Left ventricle myocardium superior (tissue), 1 donor: ENCODE results near the gene TARBP2. TPM values are rescaled to one million over a fixed set of nuclear protein-coding genes. Genes with fewer than 3 reads are reported as not detected.

Source experiments
- ATAC-seq: fragments of 200-7000 bp; cut with Tn5 transposase; one replicate; pipeline ENCODE4 v1.9.1; 2020; ENCODE audit warnings: mild to moderate bottlenecking, moderate library complexity
- DNase-seq: peaks from one replicate; pipeline ENCODE4 v3.0.0-alpha.2; 2020
- intact Hi-C: fragments of 100-400 bp; cut with micrococcal nuclease; formaldehyde crosslinking; loops from one replicate; pipeline ENCODE4 v1.11.0; 2022
- total RNA-seq: library from RNA; stranded (reverse); fragmentation: NEBNext Ultra II Directional; extraction: Animal tissue kit (Norgen Biotek cat#: 25700); gene quantifications from one replicate; pipeline ENCODE4 v1.2.1, GENCODE V29; 2021
- donor health status: DM: no; HTN: yes; CAD: no; lungs with severe emphysema.

The TARBP2 gene
- total RNA-seq, 1 donor from 2014 or later: 10.1 TPM

DNA sequence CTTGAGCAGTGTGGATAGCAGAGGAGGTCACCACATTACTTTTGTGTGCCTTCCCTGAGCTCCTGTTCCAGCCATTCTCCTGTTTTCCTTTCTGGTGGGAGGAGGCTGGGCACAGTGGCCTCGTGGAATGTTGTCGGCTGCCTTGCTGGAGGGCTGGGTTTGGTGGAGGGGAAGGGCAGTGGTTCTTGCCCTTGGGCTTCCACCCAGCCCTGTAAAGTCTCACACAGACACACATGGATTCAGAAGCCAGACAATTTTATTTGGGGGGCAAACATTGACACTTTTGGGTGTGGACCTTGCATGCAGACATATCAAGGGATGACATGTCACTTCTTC is 5.3 kb downstream of the TARBP2 start:
- no peak for DNase-seq
- intact Hi-C loops: no loop called here
- ATAC-seq: no peak

DNA sequence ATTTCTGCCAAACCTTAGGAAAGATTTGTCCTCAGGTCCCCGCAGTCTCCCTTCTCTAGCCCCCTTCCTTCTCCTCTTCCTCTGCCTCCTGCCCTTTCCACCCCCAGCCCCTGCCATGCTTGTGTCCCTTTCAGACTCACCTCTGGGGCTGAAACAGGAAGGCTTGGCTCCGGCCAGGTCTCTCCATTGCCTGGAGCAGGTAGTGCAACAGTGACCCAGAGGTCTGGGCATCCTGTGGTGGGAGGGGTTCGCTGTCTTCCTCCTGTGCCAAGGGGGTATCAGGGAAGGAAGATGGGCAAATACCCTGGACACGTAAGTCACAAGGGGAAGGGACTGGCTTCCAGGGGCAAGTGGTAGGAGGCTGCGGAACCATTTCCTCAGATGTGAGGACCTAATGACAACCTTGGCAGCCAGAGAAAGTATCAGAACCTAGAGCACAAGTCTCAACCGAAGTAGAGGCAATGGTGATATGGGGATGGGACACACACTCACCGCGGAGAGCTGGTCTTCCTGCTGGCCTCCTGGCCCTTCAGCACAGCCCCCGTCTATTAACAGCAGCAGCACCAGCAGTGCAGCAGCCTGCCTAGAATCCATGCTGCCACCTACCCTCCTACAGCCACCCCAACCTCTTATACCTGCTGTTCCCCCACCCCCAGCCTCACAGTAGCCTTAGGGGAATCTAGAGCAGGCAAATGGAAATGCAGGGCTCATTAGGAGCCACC is 6.0 kb downstream of the TARBP2 start, which contains the start of gene NPFF:
TSS of gene NPFF (minus strand) at position 604 of the 722 bp plus-strand sequence. CDS start at position 594, 10 bp downstream.
- DNase-seq: no peak
- ATAC-seq: no peak
- intact Hi-C loops: no loop called here

DNA sequence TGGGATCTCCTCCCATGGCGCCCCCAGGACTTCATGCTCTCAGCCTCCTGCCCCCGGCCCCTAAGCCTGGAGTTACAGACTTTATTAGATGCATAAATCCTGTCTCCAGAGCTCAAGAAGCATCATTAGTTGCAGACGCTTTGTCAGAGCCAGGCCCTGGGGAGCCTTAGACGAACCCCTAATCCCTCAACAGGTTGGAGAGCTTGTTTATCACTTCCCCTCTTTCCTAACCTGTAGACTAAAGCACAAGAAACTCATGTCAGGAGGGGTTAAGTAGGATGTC is 6.5 kb downstream of the TARBP2 start:
- ATAC-seq (no peak), DNase-seq (no peak)
- intact Hi-C loops: no loop called here

DNA sequence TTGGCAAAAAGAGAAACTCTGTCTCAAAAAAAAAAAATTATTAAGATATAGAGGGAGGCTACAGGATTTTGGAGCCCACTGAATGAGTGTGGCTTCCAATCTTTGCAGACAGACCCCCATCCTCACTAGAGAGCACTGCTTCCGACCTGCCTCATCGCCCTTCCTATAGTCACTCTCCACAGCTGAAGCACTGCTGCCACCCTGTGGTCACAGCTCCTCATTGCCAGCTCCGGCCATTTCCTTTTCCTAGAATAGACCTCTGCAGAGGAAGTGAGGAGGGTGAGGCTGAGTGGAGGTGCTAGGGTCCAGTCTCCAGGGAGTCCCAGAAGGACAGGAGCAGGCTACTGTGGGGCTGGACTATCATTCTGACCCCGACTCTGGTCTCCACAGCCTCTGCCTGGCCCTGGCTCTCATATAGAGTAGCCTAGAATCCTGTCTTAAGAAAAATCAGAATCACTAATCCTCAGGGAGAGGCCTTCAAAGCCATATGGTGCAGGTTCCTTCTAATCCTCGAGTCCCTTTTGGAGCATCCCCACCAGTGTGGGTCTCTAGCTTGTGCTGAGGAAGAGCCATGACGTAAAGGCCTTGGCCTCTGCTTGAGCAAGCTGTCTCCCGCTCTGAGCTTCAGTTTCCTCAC is 7.6 kb downstream of the TARBP2 start:
- DNase-seq: peak; percentile 87
- peak; percentile 84 for ATAC-seq
- intact Hi-C loops: no loop called here

DNA sequence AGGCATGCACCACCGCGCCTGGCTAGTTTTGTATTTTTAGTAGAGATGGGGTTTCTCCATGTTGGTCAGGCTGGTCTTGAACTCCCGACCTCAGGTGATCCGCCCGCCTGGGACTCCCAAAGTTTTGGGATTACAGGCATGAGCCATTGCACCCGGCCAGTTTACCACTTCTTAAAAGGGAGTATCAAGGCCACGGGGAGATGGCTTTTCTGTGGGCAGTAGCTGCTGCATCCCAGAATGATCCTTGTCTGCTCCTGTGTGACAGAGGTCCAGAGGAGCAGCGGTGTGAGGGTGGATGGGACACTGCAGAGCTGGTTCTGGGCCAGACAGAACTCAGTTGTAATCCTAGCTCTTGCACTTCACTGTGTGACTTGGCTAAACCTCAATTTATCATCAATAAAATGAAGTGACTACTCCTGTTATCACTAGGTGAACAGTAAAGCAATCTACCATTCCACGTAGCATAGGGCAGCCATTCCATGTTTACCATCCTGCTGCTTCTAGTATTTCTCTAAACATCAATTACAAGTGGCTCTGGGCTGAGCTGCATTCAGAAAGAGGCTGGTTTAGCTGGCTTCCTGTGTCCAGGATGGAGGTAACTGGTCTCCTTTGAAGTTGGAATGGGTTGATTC is 9.2 kb downstream of the TARBP2 start:
- intact Hi-C loops: no loop called here
- ATAC-seq: no peak
- no peak for DNase-seq

DNA sequence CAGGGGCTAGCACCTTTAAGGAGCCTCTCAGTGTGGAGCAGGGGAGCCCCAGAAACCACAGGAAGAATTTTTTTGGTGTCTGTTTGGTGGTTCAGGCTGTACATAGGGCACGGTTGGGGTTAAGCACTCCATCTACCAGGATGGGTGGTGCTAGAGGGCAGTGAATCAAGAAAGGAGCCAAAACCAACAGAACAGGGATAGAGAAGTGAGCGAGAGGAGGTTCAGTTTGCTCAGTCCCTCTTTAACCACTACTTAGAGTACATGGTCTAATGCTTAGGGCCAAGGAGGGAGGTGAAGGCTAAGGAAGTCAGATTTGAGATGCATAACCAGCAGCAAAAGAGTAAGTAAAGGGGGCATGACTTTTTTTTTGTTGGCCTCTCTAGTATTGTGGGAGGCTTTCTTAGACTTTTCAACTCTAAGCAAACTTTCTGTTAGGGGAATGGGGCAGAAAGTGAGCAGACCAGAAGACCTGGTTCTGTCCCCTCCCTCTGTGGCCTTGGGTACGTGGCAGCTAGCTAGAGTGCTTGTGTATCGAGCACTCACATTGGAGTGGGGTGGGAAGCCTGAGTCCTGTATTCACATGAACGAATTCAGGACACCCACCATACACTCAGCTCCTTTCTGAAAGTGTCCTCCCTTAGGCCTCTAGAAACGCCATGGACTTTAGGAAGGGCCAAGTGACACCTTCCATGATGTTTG is 12.8 kb downstream of the TARBP2 start:
- intact Hi-C loops: no loop called here
- ATAC-seq (no peak), DNase-seq (no peak)

DNA sequence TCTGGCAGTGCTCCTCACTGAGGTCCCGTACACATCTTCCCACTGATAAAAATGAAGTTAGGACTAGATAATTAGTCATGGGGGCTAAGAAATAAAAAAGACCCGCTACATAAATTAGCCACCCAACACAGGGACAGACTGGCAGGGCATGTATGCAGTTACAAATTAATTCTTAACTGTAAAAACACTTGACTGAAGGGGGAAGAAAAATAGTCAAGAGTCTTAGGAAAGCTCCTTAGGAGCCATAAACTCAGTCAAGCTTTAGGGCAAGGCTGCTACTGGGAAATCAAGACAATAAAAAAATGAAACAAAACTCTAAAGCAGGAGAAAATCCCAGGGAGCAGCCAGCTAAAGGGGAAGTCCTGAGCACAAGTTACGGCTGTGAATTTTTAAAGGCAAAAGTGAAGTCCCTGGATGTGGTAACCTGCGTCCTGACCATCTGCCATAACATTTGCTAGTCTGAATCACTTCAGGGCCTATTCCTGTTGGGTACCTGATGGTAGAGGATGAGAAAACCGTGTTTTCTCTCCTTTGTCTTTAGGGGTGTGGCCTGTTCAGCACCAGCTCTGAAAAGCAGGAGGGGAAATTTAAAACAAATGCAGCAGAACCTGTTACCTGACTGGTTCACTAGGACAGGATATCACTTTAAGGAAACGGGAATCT is 13.7 kb downstream of the TARBP2 start:
- intact Hi-C loops: no loop called here
- no peak for ATAC-seq
- DNase-seq: no peak

DNA sequence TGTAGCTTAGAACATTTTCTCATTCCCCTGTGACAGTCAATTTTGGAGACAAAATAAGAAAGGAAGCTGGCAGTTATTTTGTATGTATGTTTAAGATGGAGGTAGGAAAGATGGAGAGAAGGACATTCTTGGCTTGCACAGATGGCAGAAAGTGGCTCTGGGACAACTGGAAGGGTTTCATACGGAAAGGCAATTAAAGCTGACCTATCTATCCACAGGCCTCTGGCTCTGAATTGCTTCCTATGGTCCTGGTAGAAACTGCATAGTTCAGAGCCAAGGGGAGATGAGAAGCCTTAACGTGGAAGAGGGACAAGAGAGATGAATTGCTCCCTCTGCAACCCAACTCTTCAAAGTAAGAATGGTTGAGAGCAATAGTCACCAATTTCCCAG is 14.2 kb downstream of the TARBP2 start:
- ATAC-seq: no peak
- DNase-seq: no peak
- intact Hi-C loops: no loop called here

DNA sequence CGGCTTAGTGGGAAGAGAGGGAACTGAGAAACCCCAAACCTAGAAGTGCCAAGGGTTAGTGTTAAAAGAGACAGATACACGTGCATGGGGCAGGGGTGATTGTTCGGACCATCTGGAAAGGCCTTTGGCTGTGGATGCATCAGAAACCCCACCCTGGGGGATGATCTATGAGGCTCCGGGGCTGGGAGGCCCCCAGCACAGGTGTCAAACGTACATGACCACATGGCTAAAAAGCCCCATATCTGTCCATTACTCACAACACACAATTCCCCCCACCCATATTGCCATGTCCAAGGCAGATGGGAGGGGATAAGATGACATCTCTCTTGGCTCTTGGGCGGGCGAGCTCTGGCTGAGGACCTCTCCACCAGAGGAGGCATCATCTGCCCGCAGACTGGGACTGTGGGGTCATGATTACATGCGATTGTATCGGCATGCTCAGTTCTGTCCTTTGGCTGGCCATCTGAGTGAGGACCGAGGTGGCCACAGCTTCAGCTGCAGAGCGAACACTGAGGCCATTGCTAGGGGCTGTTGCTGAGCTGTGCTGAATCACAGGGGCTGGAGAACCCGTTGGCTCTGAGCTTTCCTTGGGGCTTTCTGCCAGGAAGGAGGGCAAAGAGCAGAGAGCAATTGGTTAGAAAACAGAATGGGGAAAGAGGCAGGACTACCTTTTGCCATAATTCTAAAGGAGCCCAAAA is 15.8 kb downstream of the TARBP2 start:
- ATAC-seq (no peak), DNase-seq (no peak)
- intact Hi-C loops: no loop called here

DNA sequence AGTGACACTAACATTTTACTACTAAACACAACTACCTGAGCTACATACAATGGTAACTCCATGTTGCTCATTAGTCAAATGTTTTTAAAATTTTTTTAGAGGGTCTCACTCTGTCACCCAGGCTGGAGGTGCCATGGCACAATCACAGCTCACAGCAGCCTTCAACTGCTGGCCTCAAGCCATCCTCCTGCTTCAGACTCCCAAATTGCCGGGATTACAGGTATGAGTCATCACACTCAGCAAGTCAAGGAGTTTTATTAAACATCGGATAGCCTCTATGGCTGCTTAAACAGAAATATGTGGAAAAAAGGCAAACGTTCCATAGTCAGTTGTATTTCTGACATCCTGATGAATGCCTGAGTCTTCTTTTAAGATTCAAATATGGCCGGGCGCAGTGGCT is 17.3 kb downstream of the TARBP2 start:
- ATAC-seq (no peak), DNase-seq (no peak)
- intact Hi-C loops: no loop called here

DNA sequence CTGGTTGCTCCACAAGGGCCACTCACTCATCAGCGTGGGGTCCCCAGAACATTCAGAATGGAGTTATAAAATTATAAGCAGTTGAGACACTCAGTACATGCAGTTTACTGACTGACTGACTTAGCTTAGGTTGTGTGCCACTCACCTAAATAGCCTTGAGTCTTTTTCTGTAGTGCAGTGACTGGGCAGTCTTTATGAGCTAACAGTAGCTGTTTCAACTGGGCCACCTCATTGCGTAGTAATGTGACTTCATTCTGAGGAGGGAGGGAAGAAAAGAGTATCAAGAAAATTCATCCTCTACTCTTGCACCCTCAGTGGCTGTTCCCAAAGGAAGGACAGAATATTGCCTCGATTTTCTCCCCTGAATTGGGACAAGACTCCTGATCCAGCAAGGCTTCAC is 22.0 kb downstream of the TARBP2 start:
- no peak for DNase-seq
- ATAC-seq: no peak
- intact Hi-C loops: no loop called here

DNA sequence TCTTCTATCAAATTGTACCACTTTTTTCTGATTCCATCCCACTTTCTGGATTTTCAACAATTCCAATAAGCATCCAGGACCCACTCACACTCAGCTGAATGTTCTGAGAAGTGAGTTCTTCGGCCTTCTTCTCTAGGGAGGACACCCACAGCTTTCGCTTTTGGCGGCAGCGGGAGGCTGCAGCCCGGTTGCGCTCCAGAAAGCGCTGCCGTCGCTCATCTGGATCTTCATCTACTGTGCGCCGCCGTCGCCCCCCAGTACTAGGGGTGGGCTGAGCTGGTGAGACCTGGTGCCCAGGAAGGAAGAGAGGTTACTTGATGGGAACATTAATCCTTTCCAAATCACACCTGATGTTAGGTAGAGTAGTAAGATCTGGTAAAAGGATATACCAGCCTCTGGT is 23.4 kb downstream of the TARBP2 start:
- intact Hi-C loops: no loop called here
- ATAC-seq (no peak), DNase-seq (no peak)

DNA sequence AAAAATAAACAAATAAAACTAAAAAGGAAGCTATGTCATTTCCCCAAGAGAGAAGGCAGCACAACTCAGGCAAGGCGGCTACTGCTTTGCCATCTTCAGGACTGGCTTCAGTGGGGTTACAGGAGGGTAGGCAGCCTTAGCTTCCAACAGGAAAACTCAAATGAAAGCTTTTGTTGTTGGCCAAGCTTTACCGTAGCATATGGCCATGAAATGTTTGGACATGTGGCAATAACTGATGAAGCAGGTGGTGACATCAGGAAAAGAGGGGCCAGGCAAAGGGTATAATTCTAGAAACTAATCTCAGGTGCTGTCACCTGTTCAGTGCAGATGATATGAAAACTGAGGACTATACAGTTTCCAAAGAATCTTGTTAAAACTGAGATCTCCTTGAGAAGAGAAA is 29.0 kb downstream of the TARBP2 start:
- ATAC-seq (no peak), DNase-seq (no peak)
- intact Hi-C loops: no loop called here

DNA sequence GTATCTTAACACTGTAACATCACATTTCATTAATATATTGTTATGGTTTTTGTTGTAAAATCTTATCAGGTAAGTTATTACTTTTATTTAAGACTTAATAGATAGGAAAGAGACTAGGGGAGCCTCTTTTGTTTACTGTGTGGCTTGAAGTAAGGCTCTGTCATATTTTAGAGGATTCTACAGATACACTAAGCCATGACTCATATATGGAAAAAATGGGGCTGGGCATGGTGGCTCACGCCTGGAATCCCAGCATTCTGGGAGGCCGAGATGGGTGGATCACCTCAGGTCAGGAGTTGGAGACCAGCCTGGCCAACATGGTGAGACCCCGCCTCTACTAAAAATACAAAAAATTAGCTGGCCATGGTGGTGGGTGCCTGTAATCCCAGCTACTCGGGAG is 29.8 kb downstream of the TARBP2 start:
- DNase-seq (no peak), ATAC-seq (no peak)
- intact Hi-C loops: no loop called here

DNA sequence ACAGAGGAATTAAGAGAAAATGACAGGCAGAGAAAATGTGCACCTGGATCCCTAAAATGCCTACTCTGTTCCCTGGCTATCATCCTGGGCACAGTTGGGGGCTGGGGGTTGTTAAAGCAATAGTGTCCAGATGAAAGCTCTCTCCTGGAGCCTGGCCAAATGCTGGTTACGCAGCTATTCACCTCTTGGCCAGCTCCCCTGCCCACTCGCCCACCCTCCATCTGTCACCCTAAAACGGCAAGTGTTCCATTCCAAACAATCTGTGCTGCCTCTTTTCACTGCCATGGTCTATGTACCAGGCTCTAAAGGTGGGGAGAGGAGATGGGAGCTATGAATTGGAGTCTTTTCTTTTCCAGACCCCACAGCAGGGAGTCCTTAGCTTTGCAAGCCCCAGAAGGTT is 30.9 kb downstream of the TARBP2 start:
- no peak for DNase-seq
- ATAC-seq: no peak
- intact Hi-C loops: no loop called here

DNA sequence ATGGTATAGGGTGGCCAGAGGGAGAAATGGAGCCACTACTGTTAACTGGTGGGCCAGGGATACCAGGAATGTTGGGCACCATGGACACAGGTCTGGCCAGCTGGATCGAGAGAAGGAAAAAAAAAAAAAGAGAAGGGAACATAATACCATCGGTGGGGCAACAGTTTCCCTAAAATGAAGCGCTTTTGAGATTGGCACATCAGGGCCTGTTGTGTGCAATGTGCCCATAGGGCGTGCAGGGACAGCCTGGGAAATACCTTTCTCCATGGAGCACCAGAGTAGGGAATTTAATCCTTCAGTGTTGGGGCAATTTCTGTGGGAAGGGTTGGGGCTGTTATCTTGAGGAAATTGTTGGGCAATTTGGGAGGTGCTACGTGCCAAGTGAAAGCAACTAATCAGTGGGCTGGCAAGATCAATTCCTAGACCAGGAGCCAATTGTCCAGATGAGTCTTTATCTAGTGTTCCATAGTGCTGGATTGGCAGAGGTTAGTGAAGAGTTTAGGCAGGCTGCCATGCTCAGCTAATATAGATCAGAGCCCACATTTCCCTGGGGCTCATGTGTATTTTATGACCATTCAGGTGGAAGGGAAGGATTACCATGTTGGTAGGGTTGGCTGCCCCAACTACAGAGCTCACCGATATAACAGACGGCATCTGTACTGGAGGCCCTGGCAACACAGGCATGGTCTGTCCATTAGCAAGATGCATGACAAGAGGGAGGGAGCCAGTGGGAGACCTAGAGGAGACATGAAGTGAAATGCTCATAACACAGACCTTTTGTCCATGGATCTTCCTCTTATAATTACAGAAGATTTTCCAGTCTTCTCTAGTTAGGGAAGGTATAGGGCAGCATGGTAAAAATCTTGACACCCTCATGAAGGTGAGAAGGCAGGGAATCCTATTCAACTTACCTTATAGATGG is 31.7 kb downstream of the TARBP2 start:
- ATAC-seq (no peak), DNase-seq (no peak)
- intact Hi-C loops: no loop called here

DNA sequence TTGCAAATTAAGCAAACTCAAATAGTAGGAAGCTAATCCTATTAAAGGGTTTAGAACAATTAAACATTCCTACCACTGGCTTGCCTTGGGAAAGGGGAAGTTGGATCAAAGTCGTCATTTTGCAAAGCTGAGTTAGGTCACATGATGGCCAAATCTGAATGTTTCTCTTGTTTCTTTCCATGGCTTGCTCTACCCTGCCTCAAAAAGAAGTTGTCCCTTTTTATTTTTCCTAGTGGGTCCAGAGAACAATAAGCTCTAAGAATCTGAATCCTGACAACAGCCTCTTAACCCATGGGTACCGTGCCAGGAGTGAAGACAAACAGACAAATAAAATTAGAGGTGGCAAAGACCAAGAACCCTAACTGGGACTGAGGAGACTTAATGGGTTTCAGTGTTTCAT is 32.4 kb downstream of the TARBP2 start:
- intact Hi-C loops: no loop called here
- ATAC-seq: no peak

DNA sequence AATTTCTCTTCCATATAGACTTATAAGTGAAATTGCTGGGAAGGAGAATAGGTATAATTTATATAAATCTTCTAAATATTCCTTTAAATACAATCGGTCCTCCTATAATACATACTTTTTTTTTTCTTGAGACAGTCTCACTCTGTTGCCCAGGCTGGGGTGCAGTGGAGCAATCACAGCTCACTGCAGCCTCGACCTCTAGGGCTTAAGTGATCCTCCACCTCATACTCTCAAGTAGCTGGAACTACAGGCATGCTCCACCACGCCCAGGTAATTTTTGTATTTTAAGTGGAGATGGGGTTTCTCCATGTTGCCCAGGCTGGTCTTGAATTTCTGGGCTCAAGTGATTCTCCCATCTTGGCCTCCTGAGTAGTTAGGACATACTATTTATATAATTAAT is 35.9 kb downstream of the TARBP2 start:
- intact Hi-C loops: no loop called here
- no peak for DNase-seq
- no peak for ATAC-seq

More for the DNA sequence above, 32.4 kb downstream of the TARBP2 start:
- no peak for DNase-seq
